HG02588 (cell line): ENCODE data around the gene ADIPOR2.
"Not testable (repeated sequence)": the region's sequence is repeated elsewhere in the genome, so short reads cannot be mapped to it uniquely, and the experiment has no call there.

ENCODE experiments used
- ATAC-seq: cut with Tn5 transposase; IDR thresholded peaks from one replicate; pipeline ENCODE4 v1.9.1; 2021; ENCODE audit warnings: mild to moderate bottlenecking, moderate library complexity; ENCODE audit not compliant: unreplicated experiment

ADIPOR2 gene

GRCh38 chr12:1810201-1810930 is 119.5 kb downstream of the ADIPOR2 start:
- ATAC-seq, result no peak

GRCh38 chr12:1810931-1811280 is 120.0 kb downstream of the ADIPOR2 start:
- ATAC-seq, result no peak

- ATAC-seq, result no peak
These were observed 120.5 kb downstream of the ADIPOR2 start for GRCh38 chr12:1811281-1811947.

GRCh38 chr12:1811948-1812291 is 121.0 kb downstream of the ADIPOR2 start:
- ATAC-seq, result no peak

- no peak for ATAC-seq
These were observed 121.9 kb downstream of the ADIPOR2 start for GRCh38 chr12:1812650-1813302.

DNA sequence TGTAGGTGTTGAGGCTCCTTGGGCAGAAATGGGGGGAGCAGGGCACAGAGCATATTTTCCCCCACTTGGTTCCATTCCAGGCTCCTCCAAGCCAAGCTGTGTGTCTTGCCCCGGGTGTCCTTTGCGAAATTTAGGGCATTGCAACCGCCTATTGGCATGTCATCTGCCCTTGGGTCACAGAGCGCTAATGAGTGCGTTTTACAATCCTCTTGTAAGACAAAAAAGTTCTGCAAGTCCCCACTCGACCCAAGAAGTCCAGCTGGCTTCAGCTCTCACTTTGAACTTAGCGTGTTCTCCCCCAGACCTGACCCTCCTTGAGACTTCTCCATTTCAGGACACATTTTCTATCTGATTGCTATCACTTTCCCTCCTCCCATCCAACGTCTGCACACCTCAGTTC is 123.4 kb downstream of the ADIPOR2 start:
- ATAC-seq, result no peak

GRCh38 chr12:1815108-1815507 is 124.2 kb downstream of the ADIPOR2 start:
- no peak for ATAC-seq

GRCh38 chr12:1815814-1816729 is 125.2 kb downstream of the ADIPOR2 start:
- ATAC-seq, result no peak

- ATAC-seq, result no peak
These were observed 126.0 kb downstream of the ADIPOR2 start for GRCh38 chr12:1816730-1817348.

DNA sequence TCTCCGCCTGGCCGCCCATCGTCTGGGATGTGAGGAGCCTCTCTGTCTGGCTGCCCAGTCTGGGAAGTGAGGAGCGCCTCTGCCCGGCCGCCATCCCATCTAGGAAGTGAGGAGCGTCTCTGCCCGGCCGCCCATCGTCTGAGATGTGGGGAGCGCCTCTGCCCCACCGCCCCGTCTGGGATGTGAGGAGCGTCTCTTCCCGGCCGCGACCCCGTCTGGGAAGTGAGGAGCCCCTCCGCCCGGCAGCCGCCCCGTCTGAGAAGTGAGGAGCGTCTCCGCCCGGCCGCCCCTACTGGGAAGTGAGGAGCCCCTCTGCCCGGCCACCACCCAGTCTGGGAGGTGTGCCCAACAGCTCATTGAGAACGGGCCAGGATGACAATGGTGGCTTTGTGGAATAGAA is 127.1 kb downstream of the ADIPOR2 start:
- ATAC-seq, result not testable (repeated sequence)

- ATAC-seq, result no peak
These were observed 128.2 kb downstream of the ADIPOR2 start for GRCh38 chr12:1819050-1819449.

DNA sequence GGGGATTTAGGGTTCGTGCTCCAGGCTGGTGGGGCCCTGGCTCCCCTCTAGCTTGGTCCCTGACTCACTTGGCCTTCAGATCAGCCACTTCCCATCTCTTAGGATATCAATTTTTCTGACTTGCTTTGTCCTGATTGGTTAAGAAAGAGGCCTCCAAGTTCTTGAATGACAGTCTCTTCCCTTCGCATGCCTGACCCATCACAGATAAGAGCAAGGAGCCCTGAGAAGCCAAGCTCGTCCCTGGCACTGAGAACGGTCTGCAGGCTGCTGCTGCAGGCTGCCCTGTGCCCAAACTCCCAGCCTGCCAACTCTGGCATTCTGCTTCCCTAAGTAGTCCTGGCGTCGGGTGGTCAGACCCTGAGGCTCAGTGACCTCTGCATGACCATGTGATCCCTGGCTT is 128.7 kb downstream of the ADIPOR2 start:
- ATAC-seq, result no peak

DNA sequence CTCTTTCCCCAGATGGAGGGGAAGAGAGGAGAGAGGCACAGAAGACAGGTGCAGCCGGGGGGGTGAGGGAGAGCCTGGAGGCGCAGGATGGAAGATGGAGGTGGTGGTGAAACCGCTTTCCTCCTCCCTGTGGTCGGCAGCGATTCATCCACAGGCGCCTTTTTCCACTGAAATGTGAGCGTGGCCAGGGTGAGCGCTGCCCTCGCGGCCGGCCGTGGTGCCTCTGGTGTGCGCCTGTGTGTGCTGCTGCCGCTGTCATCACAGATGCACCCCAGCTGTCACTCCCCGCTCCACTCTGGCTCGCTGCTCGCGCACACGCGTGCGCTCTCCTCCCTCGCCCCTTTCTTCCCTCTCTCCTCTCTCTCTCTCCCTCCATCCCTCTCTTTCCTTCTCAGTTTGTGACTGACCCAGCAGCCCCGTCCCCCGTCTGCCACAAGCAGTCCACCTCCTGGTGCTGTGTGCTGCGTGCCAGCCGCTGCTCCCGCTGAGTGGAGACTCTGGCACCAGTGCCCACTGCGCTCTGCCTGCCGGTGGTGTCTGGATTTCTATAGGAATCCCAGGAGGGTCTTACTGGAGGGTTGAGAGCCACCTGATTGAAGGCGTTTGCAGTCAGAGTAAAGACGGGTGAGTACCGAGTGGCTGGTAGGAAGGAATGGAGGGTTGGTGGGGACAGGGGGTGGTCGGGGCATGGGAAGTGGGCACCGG is 129.5 kb downstream of the ADIPOR2 start, which contains the start of gene LRTM2:
TSS of gene LRTM2 (plus strand) at position 375 of the 705 bp plus-strand sequence. CDS start 7,584 bp downstream, outside the sequence.
- ATAC-seq, result no peak

- ATAC-seq, result no peak
These were observed 130.0 kb downstream of the ADIPOR2 start for GRCh38 chr12:1820896-1821291.

DNA sequence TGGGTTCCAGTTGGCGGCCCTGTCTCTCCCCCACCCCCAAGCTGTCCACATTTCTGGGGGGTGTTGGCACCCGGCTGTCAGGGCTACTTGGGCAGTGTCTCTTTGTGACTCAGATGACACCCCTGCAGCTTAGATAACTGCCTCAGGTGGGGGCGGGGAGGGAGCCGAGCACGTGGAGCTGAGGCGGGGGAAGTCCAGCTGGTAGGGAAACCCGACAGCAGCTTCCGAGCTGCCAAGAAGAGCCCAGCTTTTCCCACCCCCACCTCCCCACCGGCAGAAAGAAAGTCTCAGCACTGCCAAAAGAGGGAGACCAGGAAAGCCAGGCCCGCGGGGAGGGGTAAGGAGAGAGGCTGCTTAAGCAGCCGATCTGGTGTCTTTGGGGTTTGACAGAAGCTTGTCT is 130.9 kb downstream of the ADIPOR2 start:
- no peak for ATAC-seq

DNA sequence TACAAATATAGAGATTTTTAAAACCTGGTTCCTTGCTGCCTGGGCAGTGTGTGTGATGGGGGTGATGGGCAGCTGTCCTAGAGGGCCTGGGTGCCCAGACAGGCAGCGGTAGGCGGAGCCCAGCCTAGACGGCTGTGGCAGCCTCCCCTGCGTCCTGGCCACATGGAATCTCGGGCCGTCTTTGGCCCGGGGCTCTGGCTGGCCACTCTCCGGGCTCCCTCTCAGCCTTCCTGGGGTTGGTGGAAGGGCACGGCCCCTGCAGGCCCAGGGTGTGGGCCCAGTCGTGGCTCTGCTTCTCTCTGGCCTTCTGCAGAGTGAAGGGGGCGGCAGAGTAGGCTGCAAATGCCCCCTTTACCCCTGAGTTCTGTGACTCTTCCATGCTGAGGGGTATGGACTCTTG is 131.8 kb downstream of the ADIPOR2 start:
- no peak for ATAC-seq

DNA sequence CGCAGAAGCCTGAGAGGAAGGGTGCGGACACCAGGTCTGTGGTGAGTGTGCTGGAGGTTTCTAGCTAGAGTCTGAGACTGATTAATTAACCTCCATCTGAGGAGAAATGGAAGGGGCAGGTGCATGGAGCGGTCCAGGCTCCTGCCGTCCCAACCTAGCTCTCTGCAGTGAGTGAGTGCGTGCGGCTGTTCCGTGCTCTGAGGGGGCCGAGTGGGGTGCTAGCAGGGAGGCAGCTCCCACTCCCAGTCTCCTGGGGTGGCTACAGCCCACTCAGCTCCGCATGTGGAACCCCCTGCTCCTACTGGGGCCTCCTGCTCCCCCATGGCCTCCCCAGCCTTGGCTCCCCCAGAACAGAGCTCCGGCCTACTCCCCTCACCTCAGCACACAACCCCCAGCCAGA is 132.4 kb downstream of the ADIPOR2 start:
- ATAC-seq, result no peak

DNA sequence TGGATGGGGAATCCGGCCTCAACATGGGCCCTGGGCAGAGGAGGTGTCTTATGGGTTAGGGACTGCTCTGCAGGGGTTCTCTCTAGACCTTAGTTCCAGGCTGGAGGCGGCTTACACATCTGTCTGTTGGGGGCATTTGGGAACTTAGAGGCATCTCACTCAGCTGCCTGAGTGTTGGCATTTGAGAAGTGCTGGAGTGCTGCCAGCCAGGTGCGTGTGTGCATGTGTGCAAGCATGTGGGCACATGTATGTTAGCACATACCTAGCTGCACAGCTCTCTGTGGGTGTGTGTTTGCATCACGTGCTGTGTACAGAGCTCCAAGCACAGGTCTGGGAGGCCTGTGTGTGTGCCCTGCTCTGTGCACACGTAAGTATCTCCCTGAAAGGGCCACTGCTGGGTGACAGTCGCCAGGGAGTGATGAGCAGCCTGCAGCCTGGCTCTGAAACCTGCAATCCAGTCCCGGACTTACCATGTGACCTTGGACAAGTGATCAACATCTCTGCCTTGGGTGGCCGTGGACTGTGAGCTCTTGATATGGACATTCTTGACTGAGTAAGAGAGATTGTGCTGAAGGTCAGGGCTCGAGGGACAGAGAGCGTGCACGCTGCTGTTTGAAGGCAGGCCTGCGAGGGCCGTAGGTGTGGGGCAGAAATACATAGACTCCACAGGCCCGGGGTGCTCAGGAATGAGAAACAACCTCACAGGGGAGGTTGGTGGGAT is 134.7 kb downstream of the ADIPOR2 start:
- no peak for ATAC-seq

DNA sequence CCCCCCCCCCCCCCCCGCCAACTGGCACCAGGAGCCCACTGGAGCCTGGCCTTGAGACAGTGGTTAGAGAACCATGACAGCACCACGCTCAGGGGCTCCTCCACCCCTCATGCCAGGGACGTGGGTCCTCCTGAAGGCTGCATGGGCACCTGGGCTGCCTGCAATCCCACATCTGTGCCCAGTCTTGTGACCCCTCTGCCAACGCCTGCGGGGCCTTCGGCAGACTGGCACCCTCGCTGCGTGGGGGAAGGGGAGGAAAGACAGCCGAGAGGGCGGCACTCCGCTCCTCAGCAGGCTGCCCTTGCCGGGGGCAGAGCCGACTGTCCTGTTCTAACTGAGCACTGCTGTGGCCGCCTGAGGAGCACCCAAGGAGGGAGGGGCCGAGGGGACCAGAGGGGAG is 135.5 kb downstream of the ADIPOR2 start:
- ATAC-seq, result no peak
